CD4-positive, alpha-beta T cell treated with Interleukin-15 for 1 hour (primary cell): Measurements from ENCODE around the gene CLEC7A.

Source experiments
- DNase-seq: peaks from one replicate; pipeline ENCODE4 v3.0.0-alpha.2; 2020

The CLEC7A gene

DNA sequence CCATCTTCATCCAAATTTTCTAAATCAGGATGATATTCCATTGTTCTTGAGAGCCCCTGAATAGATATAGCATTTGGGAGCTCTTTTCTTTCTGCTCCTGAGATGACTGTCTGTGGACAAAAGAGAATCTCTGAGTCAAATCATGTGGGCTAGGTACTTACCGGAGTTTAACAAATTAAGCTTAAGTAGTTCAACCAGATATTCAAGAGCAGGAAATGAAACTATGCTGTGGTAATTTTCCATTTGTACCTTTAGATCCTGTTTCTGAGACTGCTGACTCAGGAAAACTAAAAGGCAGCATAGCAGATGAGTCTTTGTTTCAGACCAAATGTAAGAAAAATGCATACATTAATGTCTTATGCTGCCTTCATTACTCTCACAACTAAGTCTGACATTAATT is at the start of gene CLEC7A:
Gene CLEC7A (minus strand): TSS at position 158 of the 400 bp plus-strand sequence. CDS start 117 bp downstream, at position 41.
- no peak for DNase-seq

DNA sequence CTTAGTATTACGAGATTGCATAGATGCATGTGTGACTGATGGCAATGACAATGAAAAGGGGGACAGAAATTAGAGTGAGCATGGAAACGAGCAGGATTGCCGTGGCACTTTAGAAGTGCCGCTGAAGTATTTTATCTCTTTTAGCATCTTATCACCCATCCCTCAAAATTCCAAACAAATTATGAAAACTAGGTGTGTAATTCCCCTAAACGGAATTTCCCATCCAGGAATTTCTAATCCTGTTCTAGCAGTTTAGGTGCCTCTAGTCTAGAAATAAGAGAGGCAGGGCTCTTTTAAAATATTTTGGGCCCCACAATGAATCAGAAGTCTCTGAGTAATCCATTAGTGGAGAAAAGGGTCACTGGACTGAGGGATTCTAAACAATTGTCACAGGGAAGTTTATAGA is 49.8 kb upstream of the CLEC7A start:
- no peak for DNase-seq

DNA sequence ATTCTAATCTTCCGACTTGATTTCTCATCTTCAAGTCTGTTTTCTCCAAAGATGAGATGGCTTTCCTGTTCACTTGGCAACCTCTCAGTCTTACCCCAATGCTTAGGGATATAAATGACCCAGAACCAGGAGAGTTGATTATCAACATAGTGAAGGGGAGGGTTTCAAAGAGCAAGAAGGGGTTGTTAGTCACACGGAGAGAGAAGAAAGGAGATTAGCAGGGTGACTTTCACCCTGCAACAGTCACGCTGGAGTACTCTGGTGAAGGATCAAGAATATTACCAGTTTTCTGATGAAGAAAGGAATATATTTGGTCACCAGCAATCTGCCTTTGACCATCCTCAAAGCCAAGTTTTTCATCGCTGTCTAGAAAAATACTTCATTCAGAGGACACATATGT is 48.8 kb upstream of the CLEC7A start, which contains the start of gene TMEM52B:
Gene TMEM52B (plus strand): TSS at position 212 of the 400 bp plus-strand sequence. CDS start 543 bp downstream, outside the sequence.
- no peak for DNase-seq

DNA sequence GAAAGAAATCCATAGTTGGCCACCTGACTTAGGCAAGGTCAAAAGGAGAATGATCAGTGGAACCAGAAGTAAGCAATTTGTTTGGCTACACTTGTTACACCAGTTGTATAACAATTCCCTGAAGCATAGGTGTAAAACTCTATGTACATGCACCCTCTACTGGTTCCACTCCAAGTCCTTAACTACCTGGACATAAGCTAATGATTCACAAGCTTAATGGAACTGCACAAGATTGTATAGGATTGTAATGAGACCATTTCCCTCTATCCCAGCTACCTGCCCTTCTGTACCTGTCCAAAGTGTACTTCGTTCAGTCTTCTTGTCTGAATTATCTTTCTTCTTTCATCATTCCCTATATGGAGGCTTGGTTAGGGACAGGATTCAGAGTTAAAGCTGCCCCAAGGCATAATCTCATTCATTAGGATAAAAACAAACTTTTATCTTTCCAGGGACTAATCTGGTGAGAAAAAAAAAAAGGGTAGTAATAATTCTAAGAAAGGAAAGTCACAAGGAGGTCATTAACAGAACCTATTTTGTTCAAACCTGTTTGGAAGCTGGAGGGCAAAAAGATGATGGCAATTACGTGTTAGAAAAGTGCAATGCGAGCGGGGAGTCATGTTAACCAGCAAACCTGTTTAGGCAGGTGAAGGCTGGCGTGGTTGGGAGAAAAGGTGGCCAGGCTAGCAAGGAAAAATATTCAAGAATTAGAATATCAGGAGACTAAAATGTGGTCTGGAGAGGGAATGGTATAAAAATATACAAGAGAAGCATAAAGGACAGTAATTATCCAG is 46.0 kb upstream of the CLEC7A start:
- DNase-seq, result no peak

DNA sequence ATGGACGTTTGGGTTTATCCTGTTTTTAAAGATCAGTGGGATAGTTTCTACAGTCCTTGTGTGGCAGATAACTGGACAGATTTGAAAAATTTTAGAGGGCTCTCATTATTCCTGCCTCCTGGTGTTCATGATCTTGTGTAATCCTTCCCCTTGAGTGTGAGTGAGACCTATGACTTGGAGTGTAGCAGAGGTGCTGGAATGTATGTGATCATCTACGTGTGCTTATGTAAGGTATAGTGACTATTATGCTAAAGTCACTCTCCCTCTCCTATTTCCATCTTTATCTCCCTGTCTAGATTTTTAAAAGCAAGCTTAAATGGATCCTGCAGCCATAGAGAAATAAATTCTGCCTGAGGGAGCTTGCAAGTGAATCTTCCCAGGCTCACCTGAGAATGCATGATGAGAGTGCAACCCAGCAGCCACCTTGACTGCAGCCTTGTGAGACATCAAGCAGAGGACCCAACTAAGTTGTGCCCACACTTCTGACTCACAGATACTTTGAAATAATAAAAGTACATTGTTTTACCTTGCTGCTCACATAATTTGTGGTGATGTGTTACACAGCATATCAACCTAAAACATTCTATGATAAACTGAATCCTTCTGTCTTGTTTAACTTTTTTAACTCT is 45.1 kb upstream of the CLEC7A start:
- DNase-seq, result no peak

DNA sequence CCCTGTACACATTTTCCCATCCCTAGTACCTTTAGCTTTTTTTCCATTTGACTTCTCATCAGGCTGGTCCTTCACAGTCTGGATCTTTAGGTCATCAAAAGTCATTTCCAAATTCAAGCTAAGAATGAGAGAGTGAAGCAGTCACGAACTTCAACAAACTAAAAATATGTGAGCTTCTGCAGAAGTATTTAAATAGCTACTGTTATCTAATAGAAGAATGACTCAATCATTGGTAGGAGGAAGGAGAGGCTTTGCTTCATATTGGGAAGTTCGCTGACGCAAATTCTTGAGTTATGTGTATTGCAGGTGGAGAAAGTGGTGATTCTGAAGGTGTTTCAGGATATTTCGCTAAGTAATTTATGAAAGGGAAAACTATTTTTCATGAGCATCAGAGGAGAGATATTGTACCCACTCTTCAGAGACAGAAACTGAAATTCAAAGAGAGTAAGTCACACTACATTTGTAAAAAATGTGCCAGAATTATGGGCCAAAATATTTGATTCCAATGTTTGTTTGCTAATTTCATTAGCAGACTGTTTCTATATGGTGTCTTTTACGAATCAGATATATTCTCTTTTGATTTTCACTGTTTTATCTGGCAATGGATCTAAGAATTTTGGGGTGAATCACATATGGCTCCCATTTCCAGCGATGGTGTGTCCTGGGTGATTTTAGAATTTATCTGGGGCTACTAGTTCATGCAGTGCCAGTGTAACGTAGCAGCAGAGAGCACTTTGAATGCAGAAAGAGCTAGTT is 42.2 kb upstream of the CLEC7A start, which contains the start of gene OLR1:
Gene OLR1 (minus strand): TSS at position 160 of the 756 bp plus-strand sequence. CDS start 55 bp downstream, at position 105.
- DNase-seq, result no peak

DNA sequence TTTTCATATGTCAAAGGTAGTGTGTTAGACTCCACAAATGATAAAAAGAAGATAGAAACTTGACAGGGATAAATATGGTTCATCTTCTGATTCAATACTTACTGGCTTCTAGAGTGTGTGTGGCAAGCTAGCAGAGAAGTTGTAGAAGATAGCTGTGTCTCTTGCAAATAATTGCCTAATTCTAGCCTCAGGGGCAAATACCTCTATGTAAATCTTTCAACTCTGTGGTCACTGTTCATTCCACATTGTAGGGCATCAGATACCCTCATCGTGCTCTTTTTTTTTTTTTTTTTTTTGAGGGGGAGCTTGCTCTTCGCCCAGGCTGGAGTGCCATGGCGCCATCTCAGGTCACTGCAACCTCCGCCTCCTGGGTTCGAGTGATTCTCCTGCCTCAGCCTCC is 40.2 kb upstream of the CLEC7A start:
- no peak for DNase-seq

DNA sequence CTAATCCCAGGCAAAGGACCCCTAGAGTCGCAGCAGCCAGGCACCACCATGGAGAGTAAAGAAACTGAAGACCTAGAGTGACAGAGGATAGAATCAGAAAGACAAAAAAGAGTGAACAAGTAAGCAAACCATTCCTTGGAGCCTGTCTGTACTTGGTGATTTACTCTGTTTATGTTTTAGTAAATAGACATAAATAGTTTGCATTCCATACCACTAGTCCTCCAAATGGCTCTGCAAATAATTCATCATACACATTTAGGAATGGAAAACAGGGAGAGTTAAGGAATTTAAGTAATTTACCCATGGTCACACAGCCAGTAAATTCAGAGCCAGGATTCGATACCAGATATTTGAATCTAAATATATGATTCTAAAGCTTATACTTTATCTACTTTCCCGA is 39.1 kb upstream of the CLEC7A start:
- no peak for DNase-seq

DNA sequence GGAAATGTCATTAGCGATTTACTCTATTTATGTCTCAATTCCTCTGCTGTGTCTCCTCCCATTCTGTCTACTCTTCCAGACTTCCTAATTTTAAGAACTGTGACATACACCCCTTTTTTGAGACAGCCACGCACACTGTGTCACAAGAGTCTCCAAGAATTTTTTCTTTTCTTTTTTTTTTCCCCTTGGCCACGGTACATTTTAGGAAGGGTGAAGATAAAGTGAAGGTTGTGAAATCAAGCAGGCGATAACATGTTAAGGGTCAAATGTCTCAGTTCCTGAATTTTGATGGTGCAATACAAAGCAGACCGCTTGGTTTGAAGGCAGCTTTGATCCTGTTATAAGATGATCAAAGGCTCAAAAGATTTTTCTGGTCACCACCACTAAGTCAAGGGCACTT is 37.6 kb upstream of the CLEC7A start:
- DNase-seq, result peak; percentile 41

DNA sequence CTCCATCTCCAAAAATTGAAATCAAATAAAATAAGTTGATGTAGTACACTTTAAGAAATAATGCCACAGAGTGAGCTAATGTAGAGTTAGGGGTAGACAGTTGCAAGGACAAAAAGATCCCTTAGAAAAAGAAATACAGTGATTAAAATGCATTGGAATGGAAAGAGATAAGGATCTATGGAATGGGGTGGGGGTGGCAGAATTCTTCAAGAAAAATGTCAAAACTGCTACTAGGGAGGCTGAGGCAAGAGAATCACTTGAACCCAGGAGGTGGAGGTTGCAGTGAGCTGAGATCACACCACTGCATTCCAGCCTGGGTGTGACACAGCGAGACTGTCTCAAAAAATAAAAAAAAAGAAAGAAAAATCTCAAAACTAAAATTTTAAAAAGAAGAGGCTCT is 35.4 kb upstream of the CLEC7A start:
- no peak for DNase-seq

DNA sequence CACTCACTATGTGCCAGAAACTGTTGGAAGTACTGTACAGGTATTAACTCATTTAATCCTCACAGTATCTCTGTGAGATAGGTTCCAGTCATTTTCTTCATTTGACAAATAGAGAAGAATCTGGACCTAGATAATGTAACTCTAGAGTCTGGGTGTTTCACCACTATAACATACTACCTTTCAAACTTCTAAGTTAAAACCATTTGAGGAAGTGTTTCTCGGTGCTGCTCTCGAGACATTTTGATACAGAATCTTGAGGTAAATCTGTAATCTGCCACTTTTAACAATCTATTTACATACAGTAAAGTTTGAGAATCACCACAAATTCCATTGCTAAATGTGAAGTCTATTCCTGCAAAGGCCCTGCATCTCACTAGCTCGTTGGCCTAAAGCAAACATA is 33.1 kb upstream of the CLEC7A start:
- no peak for DNase-seq

DNA sequence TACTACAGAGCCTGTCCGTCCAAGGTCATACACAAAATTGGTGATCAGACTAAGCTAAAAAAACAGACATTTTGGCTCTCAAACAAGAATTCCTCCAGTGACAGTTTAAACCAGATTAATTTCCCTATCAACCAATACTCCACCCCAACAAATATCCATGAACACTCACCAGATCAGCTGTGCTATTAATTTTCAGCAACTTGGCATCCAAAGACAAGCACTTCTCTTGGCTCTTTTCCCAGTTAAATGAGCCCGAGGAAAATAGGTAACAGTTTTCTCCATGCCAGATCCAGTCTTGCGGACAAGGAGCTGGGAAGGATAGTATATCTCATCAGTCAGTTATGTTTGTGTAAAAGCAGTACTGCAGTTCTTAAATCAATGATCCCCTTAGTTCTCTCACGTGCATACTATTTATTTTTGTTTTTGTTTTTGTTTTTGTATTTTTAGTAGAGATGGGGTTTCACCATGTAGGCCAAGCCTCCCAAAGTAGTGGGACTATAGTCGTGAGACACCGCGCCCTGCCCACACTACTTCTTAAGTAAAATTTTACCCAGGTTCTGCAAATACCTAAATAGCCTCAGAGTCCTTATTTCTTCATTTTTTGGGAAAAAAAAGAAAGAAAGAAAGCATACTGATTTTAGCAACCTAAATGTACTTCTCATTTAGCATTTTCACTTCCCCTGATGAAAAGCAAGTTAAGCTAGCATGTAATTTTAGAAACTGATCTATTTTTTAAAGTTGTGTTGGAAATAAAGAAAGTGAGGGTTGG is 30.8 kb upstream of the CLEC7A start:
- no peak for DNase-seq

DNA sequence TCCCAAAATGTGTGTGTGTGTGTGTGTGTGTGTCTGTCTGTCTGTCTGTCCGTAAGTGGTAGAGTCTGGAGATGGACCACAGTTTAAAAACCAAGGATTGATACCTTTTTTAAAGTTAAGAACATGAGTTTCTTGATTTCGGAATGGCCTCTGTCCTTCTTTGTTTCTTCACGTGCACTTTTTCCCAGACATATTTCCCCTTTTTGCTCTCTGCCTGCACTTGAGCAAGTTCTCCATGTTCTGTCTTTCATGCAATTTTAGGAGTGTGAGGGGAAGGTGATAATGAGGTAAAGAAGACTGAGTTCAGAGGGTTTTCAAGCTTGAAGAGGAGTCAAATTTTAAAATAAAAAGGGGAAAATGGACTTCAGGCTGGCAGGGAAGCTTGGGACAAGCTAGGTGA is 29.3 kb upstream of the CLEC7A start:
- no peak for DNase-seq

DNA sequence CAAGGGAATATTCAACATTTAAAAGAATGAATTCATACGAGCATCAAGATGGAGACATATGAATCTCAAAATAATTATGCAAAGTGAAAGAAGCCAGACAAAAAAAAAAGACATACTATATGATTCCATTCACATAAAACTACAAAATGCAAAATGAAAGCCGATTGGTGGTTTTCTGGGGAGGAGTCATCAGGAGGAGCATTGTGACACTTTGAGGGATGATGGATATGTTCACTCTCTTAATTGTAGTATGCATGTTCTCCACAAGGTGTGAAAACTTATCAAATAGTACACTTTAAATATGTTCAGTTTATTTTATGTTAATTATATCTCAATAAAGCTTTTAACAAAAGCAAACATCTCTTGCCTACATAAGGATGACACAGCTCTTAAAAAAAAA is 28.4 kb upstream of the CLEC7A start:
- DNase-seq, result no peak

DNA sequence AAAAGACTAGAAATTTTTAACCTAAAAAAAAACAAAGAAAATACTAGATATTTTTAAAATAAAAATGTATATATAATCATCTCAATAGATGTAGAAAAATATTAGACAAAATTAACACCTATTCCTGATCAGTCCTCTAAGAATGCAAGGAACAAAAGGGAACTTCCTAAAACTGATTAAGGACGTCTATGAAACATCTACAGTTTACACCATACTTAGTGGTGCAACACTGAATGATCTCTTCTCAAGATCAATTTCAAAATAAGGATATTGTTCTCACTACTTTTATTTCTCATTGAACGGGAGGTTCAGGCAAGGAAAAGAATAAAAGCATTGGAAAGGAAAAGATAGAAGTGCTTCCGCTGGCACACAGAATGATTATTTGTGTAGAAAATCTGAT is 26.0 kb upstream of the CLEC7A start:
- DNase-seq, result no peak

DNA sequence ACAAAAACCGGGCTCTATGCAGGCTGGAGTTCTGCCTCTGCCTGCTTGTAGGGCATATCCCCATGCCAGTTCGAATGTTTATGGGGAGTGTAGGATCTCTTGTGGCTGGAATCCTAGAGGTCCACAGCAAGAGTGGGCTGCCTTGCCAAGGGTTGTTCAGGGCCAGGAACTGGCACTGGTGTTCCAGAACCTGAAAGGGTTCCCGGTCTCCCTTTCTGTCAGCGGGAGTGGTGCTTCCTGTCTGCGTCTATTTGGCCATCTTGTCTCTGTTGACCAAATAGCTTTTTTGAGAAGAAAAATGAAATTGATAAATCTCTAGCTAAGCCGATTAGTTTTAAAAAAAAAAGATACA is 24.1 kb upstream of the CLEC7A start:
- no peak for DNase-seq

DNA sequence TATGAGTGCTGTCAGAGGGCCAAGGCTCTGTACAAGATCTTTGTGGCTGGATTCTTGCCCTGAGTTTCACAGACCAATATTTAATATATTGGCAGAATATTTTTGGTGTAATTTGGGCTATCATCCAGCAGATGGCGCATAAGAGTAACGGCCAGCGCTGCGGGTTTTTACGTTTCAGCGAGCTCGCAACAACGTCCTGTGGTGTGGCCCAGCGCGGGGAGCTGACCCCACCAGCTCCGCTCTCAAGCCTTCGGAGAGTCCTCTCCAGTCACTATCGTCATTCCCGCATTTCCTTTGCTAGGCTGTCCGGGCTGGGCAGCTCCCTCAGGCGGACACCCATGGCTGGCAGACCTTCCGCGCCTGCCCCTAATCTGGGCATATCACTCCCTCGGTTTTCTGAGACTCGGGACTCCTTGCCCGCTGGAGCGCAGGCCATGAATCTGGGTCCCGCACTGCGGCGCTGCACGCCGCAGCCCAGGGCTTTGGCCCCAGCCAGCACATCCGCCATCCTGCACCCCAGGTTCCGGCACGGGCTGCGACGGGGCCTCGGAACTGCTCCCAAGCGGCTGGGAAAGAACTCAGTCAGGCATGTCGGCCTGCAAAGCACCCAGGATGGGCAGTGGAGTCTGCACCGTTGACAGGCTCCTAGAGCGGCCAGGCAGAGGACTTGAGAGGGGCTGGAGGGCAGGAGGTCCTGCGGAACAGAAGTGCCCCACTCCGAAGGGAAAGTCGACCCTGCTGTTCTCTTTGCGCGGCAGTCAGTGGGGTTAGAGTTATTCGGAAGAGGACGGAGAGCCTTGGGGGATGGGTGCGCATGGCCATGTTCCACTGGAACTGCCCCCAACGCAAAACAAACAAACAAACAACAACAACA is 23.5 kb upstream of the CLEC7A start:
- DNase-seq, result peak; percentile 60

DNA sequence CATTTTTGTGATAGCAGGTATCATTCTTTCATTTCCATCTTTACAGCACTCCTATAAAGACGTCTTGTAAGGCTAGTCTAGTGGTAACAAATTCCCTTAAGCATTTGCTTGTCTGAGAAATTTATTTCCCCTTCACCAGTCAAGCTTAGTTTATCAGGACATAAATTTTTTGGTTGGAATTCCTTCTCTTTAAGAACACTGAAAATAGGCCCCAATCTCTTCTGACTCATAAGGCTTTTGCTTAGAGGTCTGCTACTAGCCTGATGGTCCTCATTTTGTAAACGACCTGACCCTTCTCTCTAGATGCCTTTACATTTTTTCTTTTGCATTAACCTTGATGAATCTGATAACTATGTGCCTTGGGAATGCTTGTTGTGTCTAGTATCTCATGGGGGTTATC is 21.6 kb upstream of the CLEC7A start:
- no peak for DNase-seq

DNA sequence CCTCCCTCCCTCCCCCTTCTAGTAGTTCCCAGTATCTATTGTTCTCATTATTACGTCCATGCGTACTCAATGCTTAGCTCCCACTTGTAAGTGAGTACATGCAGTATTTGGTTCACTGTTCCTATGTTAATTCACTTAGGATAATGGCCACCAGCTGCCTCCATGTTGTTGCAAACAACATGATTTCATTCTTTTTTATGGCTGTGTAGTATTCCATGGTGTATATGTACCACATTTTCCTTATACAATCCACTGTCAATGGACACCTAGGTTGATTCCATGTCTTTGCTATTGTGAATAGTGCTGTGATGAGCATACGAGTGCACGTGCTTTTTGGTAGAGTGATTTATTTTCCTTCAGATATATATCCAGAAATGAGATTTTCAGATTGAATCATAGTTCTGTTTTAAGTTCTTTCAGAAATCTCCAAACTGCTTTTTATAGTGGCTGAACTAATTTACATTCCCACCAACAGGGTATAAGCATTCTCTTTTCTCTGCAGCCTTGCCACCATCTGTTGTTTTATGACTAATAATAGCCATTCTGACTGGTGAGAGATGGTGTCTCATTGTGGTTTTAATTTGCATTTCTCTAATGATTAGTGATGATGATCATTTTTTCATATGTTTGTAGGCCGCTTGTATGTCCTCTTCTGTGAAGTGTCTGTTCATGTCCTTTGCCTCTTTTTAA is 17.9 kb upstream of the CLEC7A start:
- DNase-seq, result no peak

DNA sequence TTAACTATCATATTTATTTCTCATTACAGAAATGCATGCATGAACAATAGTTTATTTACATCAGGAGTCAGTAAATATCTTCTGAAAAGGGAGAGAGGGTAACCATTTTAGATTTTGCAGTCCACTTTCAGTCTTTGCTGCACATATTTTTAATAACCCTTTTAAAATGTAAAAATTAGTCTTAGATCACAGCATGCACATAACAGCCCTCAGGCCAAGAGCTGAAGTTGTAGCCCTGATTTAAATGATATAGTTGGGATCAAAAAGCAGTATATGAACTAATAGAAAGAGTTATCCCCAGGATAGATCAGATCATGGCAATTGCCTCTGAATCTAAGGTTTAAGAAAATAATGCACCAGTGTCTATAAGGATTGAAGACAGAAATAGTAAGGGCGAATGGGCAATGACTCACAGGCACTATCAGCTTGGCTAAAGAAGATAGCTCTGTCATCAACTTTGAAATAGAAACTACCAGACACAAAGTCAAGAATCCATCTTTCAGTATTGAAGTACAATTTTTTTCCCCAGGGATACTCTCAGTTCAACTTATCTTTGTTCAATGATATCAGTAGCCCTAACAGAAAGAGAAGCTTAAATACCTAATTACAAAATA is 13.1 kb upstream of the CLEC7A start:
- DNase-seq, result no peak

DNA sequence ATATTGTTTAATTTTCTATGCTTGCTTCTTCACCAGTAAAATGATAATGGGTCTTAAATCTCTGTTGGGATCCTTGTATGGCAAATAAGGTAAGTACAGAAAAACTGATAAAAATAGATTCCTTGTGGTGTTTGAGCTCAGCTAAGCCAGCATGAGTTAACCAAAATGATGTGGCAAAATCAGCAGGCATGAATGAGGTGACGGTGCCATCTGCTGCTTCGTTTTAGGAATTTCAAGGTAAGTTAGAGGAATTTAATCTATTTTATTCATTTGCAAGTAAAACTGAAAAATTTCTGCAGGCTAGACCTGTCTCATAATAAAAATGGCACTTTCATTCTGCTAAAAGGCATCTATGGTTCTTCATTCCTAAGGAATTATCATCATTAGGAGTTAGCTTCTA is 10.0 kb upstream of the CLEC7A start:
- peak; percentile 61 for DNase-seq
